ENCODE results near the gene PRC1.

DNA sequence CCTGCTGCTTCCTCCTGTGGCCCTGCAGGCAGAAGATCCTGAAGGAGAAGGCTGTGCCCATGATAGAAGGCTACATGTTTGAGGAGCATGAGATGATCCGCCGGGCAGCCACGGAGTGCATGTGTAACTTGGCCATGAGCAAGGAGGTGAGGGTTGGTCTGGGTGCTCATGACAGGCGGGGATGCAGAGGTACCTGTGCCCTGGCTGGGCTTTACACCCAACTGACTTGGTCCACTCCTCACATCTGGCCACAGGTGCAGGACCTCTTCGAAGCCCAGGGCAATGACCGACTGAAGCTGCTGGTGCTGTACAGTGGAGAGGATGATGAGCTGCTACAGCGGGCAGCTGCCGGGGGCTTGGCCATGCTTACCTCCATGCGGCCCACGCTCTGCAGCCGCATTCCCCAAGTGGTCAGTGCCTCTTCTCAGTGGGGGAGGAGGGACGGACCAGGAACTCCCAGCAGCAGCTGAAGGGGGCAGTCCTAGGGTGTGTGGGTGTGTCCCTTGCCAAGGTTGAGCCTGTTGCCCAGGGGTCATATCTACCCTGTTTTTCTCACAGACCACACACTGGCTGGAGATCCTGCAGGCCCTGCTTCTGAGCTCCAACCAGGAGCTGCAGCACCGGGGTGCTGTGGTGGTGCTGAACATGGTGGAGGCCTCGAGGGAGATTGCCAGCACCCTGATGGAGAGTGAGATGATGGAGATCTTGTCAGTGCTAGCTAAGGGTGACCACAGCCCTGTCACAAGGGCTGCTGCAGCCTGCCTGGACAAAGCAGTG, 41.2 kb downstream of the PRC1 start:
- TF ChIP-seq, protein P1, sequence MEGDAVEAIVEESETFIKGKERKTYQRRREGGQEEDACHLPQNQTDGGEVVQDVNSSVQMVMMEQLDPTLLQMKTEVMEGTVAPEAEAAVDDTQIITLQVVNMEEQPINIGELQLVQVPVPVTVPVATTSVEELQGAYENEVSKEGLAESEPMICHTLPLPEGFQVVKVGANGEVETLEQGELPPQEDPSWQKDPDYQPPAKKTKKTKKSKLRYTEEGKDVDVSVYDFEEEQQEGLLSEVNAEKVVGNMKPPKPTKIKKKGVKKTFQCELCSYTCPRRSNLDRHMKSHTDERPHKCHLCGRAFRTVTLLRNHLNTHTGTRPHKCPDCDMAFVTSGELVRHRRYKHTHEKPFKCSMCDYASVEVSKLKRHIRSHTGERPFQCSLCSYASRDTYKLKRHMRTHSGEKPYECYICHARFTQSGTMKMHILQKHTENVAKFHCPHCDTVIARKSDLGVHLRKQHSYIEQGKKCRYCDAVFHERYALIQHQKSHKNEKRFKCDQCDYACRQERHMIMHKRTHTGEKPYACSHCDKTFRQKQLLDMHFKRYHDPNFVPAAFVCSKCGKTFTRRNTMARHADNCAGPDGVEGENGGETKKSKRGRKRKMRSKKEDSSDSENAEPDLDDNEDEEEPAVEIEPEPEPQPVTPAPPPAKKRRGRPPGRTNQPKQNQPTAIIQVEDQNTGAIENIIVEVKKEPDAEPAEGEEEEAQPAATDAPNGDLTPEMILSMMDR (IDR thresholded peaks at IDR 0.05), result no peak
- TF ChIP-seq POLR2A (IDR thresholded peaks at IDR 0.05; ENCODE audit: low read depth) (no peak), EP300 (IDR thresholded peaks at IDR 0.05) (no peak)
